NOMO-1 treated with DMSO at 0.1 percent for 48 hours (cell line): ENCODE results near the gene DOCK3.
"Not testable (repeated sequence)": the region's sequence is repeated elsewhere in the genome, so short reads cannot be mapped to it uniquely, and the experiment has no call there.

Source experiments
- DNase-seq: peaks from one replicate; lab custom pipeline; 2025; ENCODE audit not compliant: unreplicated experiment; lab: John Stamatoyannopoulos, UW

Gene DOCK3

GRCh38 chr3:50675179-50676030, 678 bp downstream of the DOCK3 start:
- DNase-seq = no peak

GRCh38 chr3:50676031-50676705, 1.4 kb downstream of the DOCK3 start:
- no peak for DNase-seq

GRCh38 chr3:50687127-50687751, 12.5 kb downstream of the DOCK3 start:
- no peak for DNase-seq

- DNase-seq = no peak
These were observed 13.2 kb downstream of the DOCK3 start for GRCh38 chr3:50687916-50688315.

GRCh38 chr3:50688602-50689001, 13.9 kb downstream of the DOCK3 start:
- not testable (repeated sequence) for DNase-seq

GRCh38 chr3:50689558-50689957, 14.8 kb downstream of the DOCK3 start:
- no peak for DNase-seq

- DNase-seq = no peak
These were observed 20.3 kb downstream of the DOCK3 start for GRCh38 chr3:50695031-50695430.

- DNase-seq = no peak
These were observed 21.5 kb downstream of the DOCK3 start for GRCh38 chr3:50696276-50696675.

- no peak for DNase-seq
These were observed 23.5 kb downstream of the DOCK3 start for GRCh38 chr3:50698269-50698668.

GRCh38 chr3:50708620-50709019, 33.9 kb downstream of the DOCK3 start:
- no peak for DNase-seq

- DNase-seq = no peak
These were observed 40.2 kb downstream of the DOCK3 start for GRCh38 chr3:50714946-50715345.

- no peak for DNase-seq
These were observed 50.1 kb downstream of the DOCK3 start for GRCh38 chr3:50724831-50725230.

- DNase-seq = no peak
These were observed 60.3 kb downstream of the DOCK3 start for GRCh38 chr3:50734985-50735384.

GRCh38 chr3:50737193-50737905, 62.6 kb downstream of the DOCK3 start:
- no peak for DNase-seq

GRCh38 chr3:50737906-50738598, 63.3 kb downstream of the DOCK3 start:
- no peak for DNase-seq

- DNase-seq = no peak
These were observed 68.9 kb downstream of the DOCK3 start for GRCh38 chr3:50743643-50744042.

GRCh38 chr3:50749822-50750221, 75.1 kb downstream of the DOCK3 start:
- no peak for DNase-seq

- no peak for DNase-seq
These were observed 84.3 kb downstream of the DOCK3 start for GRCh38 chr3:50759015-50759414.

GRCh38 chr3:50777680-50778079, 103.0 kb downstream of the DOCK3 start:
- no peak for DNase-seq

- not testable (repeated sequence) for DNase-seq
These were observed 107.0 kb downstream of the DOCK3 start for GRCh38 chr3:50781766-50782165.

GRCh38 chr3:50786631-50787030, 111.9 kb downstream of the DOCK3 start:
- no peak for DNase-seq
